GM12878 (cell line): ENCODE measurements around the gene MED13. TPM values are rescaled to one million over a fixed set of nuclear protein-coding genes. Genes with fewer than 3 reads are reported as not detected.

Experiments
- BACH1 ChIP-seq: fragments of 450-650 bp; IDR thresholded peaks from 2 replicates; pipeline ENCODE4 v1.6.1; 2017; ENCODE audit warnings: mild to moderate bottlenecking, borderline replicate concordance
- BMI1 ChIP-seq: fragments of 450-650 bp; IDR thresholded peaks from 2 replicates; pipeline ENCODE4 v1.6.1; 2016; ENCODE audit warnings: mild to moderate bottlenecking, moderate library complexity, borderline replicate concordance
- CBFB ChIP-seq: IDR thresholded peaks from 2 replicates; pipeline ENCODE4 v1.6.1; 2016; ENCODE audit warnings: antibody characterized with exemption, low read depth
- CHD4 ChIP-seq: fragments of 200-600 bp; sonication (generic); IDR thresholded peaks from 2 replicates; pipeline ENCODE4 v1.6.1; 2016; ENCODE audit warnings: mild to moderate bottlenecking
- FOXM1 ChIP-seq: IDR thresholded peaks from 2 replicates; pipeline ENCODE4 v1.6.1; 2012; ENCODE audit warnings: low read depth, mild to moderate bottlenecking, inconsistent platforms, low read length, moderate library complexity
- NFIC ChIP-seq: IDR thresholded peaks from 2 replicates; pipeline ENCODE4 v1.6.1; 2012; ENCODE audit warnings: low read depth, mild to moderate bottlenecking, inconsistent platforms, low read length, moderate library complexity
- NFXL1 ChIP-seq: fragments of 450-650 bp; IDR thresholded peaks from 2 replicates; pipeline ENCODE4 v1.6.1; 2017; ENCODE audit warnings: antibody characterized with exemption, mild to moderate bottlenecking, borderline replicate concordance
- PML ChIP-seq: IDR thresholded peaks from 2 replicates; pipeline ENCODE4 v1.6.1; 2012; ENCODE audit warnings: low read length, inconsistent platforms
- SIN3A ChIP-seq: IDR thresholded peaks from 2 replicates; pipeline ENCODE4 v1.6.1; 2012; ENCODE audit warnings: low read depth, low read length, improper control_type of control experiment
- TARDBP ChIP-seq: IDR thresholded peaks from 2 replicates; pipeline ENCODE4 v1.6.1; 2016; ENCODE audit warnings: borderline replicate concordance
- ZNF207 ChIP-seq: fragments of 450-650 bp; IDR thresholded peaks from 2 replicates; pipeline ENCODE4 v1.6.1; 2014; ENCODE audit warnings: antibody characterized with exemption, mild to moderate bottlenecking, borderline replicate concordance
- polyA plus RNA-seq, 11 experiments: library from polyadenylated mRNA; depleted of rRNA in 4 of 11; unstranded in 6 of 11; stranded (reverse) in 5 of 11; fragments of >200 nt; fragmentation: Nextera tagmentation in 4 of 11; fragmentation: Illumina TruSeq in 1 of 11; extraction: Ambion mirVana in 4 of 11; extraction: Trizol in 1 of 11; gene quantifications; 1 replicate in 1 of 11; 2 replicates in 10 of 11; pipeline versions ENCODE4 v1.2.1 to v1.2.3, GENCODE V29; 2011 to 2016; ENCODE audit warnings: inconsistent platforms in 2 of 11, missing spikeins in 2 of 11, low read depth in 1 of 11
- total RNA-seq, 4 experiments: library from RNA; depleted of rRNA in 3 of 4; stranded (reverse); fragments of >200 nt in 3 of 4; fragmentation: Illumina TruSeq in 1 of 4; extraction: Trizol in 1 of 4; gene quantifications; 2 replicates each; pipeline versions ENCODE4 v1.2.1 to v1.2.3, GENCODE V29; 2013 to 2021
- TF ChIP-seq, protein P1 (sequence below): fragments of 450-650 bp; IDR thresholded peaks from 2 replicates; pipeline ENCODE4 v1.6.1; 2017; ENCODE audit warnings: mild to moderate bottlenecking, low read depth, inconsistent platforms; ENCODE audit not compliant: poor library complexity, severe bottlenecking
- TF ChIP-seq, protein P2 (sequence below): fragments of 150-350 bp; IDR thresholded peaks from 2 replicates; pipeline ENCODE4 v1.6.1; 2014; ENCODE audit warnings: mild to moderate bottlenecking, low read depth, low read length
- TF ChIP-seq, protein P3 (sequence below): fragments of 450-650 bp; IDR thresholded peaks from 2 replicates; pipeline ENCODE4 v1.6.1; 2016; ENCODE audit warnings: mild to moderate bottlenecking
- TF ChIP-seq, protein P4 (sequence below): fragments of 450-650 bp; IDR thresholded peaks from 2 replicates; pipeline ENCODE4 v1.6.1; 2017; ENCODE audit warnings: mild to moderate bottlenecking, moderate library complexity
- TF ChIP-seq, protein P5 (sequence below): fragments of 450-650 bp; IDR thresholded peaks from 2 replicates; pipeline ENCODE4 v1.6.1; 2018; ENCODE audit warnings: mild to moderate bottlenecking, low read depth, moderate library complexity; ENCODE audit not compliant: partially characterized antibody

Gene MED13
- total and polyA plus RNA-seq, 10 of the 15 experiments (the other 5 are each of a cell fraction or from before 2014, with no cell fraction given), result 4.6 to 49.7 (median 21.3) TPM

DNA sequence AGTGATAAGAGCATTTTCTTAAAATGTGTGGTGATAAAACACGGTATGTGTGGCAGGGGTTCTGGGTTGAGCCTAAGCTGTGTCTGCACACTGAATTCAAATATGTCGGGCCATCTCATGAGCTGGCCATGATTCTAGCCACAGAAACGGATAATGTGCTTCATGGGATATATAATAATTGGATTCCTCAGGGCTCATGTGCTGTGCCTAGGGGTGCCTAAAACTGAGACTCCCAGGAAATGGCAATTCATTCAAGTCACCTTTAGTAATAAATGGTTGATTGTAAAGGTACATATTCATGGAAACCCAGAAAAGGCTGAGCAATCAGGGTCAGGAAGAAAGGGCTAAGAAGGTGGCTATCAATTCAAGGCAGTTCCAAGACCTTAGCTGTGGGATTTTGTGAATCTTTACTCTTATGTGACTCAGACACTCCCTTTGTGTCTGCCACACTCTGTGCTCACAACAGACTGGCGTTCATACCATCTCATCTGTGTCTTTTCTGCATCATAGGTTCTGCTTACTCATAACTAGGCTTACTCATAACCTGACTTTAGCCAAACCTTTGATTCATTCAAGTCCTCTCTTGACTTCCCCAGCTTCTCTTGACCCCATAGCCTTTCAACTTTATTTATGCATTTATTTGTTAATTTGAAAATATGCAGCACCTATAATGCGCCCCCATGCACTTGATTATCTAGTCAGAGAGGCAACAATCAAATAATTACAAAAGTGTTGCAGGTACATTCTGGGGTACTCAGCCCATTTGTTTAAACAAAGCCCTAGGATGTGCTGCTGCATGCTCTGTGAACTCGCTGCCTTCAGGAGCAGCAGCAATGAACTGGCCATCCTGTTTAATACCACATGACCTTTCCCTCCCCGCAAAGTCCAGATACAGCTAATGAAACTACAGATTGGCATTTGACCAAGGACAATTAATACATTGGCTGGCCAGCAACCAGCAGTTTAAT is 28.4 kb upstream of the MED13 start (continued):
- TF ChIP-seq, protein P1, sequence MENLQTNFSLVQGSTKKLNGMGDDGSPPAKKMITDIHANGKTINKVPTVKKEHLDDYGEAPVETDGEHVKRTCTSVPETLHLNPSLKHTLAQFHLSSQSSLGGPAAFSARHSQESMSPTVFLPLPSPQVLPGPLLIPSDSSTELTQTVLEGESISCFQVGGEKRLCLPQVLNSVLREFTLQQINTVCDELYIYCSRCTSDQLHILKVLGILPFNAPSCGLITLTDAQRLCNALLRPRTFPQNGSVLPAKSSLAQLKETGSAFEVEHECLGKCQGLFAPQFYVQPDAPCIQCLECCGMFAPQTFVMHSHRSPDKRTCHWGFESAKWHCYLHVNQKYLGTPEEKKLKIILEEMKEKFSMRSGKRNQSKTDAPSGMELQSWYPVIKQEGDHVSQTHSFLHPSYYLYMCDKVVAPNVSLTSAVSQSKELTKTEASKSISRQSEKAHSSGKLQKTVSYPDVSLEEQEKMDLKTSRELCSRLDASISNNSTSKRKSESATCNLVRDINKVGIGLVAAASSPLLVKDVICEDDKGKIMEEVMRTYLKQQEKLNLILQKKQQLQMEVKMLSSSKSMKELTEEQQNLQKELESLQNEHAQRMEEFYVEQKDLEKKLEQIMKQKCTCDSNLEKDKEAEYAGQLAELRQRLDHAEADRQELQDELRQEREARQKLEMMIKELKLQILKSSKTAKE, result peak; percentile 83
- no peak; the same call in 1 of the 2 replicates for TF ChIP-seq ZNF207
- no peak for TF ChIP-seq TARDBP
- no peak for TF ChIP-seq NFXL1
- no peak for TF ChIP-seq CBFB
- TF ChIP-seq SIN3A, result no peak
- TF ChIP-seq FOXM1, result peak; percentile 84
- TF ChIP-seq, protein P2, sequence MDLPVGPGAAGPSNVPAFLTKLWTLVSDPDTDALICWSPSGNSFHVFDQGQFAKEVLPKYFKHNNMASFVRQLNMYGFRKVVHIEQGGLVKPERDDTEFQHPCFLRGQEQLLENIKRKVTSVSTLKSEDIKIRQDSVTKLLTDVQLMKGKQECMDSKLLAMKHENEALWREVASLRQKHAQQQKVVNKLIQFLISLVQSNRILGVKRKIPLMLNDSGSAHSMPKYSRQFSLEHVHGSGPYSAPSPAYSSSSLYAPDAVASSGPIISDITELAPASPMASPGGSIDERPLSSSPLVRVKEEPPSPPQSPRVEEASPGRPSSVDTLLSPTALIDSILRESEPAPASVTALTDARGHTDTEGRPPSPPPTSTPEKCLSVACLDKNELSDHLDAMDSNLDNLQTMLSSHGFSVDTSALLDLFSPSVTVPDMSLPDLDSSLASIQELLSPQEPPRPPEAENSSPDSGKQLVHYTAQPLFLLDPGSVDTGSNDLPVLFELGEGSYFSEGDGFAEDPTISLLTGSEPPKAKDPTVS, result no peak
- TF ChIP-seq, protein P3, sequence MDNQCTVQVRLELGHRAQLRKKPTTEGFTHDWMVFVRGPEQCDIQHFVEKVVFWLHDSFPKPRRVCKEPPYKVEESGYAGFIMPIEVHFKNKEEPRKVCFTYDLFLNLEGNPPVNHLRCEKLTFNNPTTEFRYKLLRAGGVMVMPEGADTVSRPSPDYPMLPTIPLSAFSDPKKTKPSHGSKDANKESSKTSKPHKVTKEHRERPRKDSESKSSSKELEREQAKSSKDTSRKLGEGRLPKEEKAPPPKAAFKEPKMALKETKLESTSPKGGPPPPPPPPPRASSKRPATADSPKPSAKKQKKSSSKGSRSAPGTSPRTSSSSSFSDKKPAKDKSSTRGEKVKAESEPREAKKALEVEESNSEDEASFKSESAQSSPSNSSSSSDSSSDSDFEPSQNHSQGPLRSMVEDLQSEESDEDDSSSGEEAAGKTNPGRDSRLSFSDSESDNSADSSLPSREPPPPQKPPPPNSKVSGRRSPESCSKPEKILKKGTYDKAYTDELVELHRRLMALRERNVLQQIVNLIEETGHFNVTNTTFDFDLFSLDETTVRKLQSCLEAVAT, result 0 out of 2 replicates have a peak, but pooled peaks have one; percentile 54
- TF ChIP-seq, protein P4, sequence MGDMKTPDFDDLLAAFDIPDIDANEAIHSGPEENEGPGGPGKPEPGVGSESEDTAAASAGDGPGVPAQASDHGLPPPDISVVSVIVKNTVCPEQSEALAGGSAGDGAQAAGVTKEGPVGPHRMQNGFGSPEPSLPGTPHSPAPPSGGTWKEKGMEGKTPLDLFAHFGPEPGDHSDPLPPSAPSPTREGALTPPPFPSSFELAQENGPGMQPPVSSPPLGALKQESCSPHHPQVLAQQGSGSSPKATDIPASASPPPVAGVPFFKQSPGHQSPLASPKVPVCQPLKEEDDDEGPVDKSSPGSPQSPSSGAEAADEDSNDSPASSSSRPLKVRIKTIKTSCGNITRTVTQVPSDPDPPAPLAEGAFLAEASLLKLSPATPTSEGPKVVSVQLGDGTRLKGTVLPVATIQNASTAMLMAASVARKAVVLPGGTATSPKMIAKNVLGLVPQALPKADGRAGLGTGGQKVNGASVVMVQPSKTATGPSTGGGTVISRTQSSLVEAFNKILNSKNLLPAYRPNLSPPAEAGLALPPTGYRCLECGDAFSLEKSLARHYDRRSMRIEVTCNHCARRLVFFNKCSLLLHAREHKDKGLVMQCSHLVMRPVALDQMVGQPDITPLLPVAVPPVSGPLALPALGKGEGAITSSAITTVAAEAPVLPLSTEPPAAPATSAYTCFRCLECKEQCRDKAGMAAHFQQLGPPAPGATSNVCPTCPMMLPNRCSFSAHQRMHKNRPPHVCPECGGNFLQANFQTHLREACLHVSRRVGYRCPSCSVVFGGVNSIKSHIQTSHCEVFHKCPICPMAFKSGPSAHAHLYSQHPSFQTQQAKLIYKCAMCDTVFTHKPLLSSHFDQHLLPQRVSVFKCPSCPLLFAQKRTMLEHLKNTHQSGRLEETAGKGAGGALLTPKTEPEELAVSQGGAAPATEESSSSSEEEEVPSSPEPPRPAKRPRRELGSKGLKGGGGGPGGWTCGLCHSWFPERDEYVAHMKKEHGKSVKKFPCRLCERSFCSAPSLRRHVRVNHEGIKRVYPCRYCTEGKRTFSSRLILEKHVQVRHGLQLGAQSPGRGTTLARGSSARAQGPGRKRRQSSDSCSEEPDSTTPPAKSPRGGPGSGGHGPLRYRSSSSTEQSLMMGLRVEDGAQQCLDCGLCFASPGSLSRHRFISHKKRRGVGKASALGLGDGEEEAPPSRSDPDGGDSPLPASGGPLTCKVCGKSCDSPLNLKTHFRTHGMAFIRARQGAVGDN, result no peak
- no peak for TF ChIP-seq CHD4
- TF ChIP-seq BMI1, result peak; percentile 49; the same call in 1 of the 2 replicates
- TF ChIP-seq BACH1, result peak; percentile 59; the same call in 1 of the 2 replicates
- no peak; the same call in 1 of the 2 replicates for TF ChIP-seq PML
- TF ChIP-seq NFIC, result peak; percentile 95
- TF ChIP-seq, protein P5, sequence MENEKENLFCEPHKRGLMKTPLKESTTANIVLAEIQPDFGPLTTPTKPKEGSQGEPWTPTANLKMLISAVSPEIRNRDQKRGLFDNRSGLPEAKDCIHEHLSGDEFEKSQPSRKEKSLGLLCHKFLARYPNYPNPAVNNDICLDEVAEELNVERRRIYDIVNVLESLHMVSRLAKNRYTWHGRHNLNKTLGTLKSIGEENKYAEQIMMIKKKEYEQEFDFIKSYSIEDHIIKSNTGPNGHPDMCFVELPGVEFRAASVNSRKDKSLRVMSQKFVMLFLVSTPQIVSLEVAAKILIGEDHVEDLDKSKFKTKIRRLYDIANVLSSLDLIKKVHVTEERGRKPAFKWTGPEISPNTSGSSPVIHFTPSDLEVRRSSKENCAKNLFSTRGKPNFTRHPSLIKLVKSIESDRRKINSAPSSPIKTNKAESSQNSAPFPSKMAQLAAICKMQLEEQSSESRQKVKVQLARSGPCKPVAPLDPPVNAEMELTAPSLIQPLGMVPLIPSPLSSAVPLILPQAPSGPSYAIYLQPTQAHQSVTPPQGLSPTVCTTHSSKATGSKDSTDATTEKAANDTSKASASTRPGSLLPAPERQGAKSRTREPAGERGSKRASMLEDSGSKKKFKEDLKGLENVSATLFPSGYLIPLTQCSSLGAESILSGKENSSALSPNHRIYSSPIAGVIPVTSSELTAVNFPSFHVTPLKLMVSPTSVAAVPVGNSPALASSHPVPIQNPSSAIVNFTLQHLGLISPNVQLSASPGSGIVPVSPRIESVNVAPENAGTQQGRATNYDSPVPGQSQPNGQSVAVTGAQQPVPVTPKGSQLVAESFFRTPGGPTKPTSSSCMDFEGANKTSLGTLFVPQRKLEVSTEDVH, result no peak
